NCI-H510A treated with DMSO at 0.1 percent for 48 hours (cell line): ENCODE data around the gene PORCN.
A peak's percentile ranks its signal among the peaks of the same experiment; 100 is the strongest.
"Not testable (repeated sequence)": the region's sequence is repeated elsewhere in the genome, so short reads cannot be mapped to it uniquely, and the experiment has no call there.

Source experiments
- DNase-seq: peaks from one replicate; lab custom pipeline; 2025; lab: John Stamatoyannopoulos, UW

The PORCN gene

DNA sequence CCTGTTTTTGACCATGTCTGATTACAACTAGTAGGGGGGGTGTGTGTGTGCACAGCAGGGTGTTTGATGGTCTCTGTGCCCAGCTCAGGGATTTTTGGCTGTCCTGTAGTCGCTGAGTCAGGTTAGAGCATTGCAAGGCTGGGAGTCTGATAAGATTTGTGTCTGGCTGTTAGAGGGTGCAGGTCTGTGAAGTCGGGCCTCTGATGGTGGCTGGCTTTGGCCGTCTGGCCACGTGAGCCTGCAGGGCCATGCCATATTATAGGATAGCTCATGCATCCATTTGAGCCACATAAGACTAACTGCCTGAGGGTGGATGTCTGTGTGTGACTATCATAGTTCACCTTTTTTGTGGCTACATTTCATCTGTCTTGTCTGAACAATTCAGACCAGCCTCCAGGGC is 4.9 kb downstream of the PORCN start:
- DNase-seq = no peak

DNA sequence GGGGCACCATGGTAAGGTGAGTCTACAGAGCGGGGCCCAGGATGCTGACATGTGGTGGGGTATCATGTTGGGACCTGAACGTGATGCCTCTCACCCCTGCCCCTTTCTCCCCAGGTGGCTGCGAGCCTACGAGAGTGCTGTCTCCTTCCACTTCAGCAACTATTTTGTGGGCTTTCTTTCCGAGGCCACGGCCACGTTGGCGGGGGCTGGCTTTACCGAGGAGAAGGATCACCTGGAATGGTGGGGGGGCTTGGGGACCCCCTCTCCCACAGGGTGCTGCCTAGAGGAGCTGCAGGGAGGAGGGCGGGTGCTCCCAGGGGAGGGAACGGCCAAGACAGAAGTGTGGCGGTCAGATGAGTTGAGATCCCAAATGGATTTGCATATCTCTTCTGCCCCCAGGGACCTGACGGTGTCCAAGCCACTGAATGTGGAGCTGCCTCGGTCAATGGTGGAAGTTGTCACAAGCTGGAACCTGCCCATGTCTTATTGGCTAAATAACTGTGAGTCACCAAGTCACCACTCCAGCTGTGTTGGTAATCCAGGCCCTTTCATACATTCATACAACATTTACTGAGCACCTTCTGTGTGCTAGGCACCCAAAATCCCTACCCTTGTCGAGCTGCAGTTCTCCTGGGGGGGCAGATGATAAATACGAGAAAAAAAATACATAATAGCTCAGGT is 5.5 kb downstream of the PORCN start:
- no peak for DNase-seq

DNA sequence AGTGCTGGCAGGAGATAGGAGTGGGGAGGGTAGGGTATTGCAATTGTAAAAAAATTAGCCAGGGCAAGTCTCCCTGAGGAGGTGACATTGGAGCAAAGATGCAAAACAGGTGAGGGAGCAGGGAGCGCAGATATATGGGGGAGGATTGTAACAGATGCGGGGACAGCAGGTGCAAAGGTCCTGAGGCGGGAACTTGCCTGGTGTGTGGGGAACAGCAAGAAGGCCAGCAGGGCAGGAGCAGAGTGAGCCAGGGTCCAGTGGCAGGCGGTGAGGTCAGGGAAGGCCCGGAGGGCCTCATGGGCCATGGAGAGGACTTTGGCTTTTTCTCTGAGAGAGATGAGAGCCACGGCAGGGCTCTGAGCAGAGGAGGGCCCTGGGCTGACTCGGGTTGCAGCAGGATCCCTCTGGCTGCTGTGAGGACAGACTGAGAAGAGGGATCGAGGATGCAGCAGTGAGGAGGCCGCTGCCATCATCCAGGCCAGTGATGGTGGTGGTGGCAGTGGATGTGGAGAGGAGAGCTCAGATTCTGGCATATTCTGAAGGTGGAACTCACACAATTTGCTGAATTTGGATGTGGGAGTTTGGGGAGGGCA is 6.2 kb downstream of the PORCN start:
- DNase-seq = no peak

DNA sequence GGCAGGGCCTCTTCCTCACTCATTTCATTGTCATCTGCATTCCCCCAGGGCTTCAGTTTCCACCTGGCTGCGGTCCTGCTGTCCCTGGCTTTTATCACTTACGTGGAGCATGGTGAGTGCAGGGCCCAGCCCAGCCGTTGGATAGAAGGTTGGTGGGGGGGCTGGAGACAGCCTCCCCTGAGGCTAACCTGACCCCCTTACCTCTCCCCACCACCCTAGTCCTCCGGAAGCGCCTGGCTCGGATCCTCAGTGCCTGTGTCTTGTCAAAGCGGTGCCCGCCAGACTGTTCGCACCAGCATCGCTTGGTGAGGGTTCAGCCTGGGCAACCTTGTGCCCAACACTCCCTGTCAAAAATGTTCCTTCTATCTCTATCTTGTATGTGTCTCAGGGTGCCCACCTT is 7.0 kb downstream of the PORCN start:
- DNase-seq = no peak

DNA sequence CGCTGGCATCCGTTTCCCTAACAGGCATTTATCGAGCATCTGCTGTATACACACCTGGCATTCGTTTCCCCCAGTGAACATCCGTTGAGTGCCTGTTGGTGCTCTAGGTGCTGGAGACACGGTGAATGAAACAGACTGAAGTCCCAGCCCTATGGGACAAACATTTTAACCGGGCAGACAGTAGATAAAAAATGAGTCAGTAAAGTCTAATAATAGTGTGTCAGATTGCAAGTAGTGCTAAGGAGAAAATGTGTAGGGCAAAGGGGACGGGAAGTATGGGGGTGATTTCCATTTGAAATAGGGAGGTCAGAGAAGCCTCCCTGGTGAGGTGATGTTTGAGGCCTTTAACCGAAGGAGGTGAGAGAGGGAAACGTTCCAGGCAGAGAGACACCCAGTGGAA is 7.5 kb downstream of the PORCN start:
- DNase-seq = no peak

DNA sequence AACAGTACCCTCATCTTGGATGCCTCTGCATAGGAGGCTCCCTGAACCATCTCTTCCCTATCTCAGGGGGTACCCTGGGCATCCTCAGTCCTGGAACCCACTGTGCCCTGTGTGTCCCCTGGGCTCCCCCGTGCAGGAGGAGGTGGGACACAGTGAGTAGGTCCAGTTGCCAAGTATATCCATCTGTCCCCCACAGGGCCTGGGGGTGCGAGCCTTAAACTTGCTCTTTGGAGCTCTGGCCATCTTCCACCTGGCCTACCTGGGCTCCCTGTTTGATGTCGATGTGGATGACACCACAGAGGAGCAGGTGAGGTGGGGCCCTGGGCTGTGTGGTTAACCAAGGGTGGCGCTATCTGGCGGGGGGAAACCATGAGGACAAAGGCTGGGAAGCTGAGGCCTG is 8.2 kb downstream of the PORCN start:
- DNase-seq = no peak

DNA sequence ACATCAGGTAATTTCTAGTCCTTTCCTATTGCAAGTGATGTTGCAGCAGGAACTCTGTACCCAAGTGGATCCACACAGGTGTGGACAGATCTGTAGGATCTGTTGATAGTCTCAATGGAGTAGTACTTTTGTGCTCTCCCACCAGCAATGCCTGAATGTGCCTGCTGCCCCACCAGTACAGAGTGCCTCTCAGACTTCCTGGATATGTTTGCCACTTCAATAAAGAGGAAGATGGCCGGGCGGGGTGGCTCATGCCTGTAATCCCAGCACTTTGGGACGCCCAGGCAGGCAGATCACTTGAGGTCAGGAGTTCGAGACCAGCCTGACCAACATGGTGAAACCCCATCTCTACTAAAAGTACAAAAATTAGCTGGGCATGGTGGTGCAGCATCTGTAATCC is 10.7 kb downstream of the PORCN start:
- not testable (repeated sequence) for DNase-seq

DNA sequence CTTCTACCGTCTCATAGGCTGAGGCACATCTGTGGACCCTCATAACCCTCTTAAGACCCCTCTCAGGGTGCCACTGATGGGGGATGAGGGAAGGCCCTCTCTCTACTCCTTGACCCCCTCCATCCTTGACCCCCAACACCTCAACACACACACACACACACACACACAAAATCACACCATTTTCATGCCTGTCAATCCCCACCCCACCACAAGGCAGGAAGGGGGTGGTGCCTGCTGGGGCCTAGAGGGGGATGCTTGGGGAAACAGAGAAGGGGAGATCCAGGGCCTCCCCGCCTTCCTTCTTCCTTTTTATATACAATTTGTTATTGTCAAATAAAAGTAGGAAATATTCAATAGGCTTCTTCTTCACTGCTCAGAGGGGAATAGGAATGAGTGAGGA is 11.7 kb downstream of the PORCN start:
- DNase-seq = no peak

DNA sequence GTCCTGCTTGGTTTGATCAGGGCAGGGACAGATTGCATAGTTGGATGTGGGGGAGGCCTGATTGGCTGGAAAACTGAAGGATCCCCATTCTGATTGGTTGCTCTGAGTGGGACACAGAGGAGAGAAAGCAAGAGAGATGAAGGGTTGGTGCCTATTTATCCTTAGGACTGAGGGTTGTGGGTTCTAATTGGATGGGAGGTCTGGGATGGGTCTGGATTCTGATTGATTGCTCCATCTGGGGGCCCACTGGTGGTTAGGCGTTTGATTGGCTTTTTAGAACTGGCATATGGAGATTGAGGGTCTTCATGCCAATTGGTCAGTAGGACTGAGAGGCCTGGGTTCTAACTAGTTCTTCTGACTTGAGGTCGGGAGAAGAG is 12.2 kb downstream of the PORCN start:
- DNase-seq = no peak

DNA sequence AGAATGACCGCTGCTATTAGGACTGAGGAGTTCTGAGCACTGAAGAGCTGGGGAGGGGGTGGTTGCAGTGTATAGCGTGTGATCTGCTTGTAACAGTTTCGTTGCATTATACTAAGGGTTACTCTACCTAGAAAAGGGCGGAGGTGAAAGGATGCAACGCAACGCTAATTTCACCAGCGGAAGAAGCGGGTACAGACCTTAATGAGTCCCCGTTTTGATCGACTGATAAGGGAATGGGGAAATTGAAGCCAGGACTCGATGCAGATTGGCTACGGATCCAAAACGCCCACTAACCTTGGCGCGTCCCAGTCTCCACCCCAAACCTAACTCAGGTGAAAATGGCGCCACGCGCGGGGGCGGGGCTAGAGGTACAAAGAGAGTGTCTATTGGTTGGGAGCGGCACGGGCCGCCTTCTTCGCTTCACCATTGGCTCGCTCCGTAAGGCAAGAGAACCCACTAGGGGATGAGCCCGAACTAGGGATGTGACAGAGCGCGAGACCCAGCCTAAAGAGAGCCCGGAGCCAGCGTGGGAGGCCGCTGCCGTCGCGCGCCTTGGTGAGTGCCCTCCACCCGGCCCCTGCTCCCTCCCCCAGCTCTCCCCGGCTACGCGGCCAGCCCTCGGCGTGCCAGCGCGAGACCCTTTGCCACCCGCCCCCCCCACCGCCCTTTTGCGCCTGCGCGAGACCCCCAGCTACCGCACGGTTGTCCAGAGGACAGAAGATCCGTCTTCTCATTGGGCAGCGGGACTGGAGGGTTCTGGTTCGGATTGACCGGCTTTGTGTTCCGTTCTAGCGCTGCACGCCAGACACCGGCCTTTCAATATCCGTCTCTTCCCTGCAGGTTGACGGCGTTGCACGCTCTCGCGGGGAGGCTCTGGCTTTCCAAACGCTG is 12.8 kb downstream of the PORCN start, which contains the start of gene EBP:
EBP (plus strand) TSS at position 456 of the 891 bp plus-strand sequence. CDS start 1,964 bp downstream, outside the sequence.
- DNase-seq = peak; percentile 95

DNA sequence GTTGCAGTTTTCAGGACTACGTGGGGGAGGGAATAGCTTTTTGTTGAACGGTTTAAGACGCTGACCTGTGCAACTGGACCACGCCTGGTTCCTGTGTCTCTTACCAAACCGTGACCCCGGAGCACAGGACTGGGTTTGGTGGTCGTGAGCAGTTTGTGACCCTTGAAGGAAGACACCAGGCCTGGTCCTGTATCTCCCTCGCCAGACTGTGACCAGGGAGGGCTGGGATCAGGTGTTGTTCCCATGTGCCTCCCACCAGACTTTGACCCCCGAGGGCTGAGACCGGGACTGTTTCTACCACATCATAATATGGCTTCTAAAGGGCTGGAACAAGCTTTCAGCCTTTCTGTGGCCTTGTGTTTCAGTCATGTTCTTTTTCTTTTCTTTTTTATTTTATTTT is 13.5 kb downstream of the PORCN start:
- no peak for DNase-seq

DNA sequence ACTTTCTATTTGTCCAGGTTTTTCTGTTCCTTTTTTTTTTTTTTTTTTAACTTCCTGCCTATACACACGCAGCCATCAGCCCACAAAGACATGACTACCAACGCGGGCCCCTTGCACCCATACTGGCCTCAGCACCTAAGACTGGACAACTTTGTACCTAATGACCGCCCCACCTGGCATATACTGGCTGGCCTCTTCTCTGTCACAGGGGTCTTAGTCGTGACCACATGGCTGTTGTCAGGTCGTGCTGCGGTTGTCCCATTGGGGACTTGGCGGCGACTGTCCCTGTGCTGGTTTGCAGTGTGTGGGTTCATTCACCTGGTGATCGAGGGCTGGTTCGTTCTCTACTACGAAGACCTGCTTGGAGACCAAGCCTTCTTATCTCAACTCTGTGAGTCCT is 14.9 kb downstream of the PORCN start:
- DNase-seq = no peak

DNA sequence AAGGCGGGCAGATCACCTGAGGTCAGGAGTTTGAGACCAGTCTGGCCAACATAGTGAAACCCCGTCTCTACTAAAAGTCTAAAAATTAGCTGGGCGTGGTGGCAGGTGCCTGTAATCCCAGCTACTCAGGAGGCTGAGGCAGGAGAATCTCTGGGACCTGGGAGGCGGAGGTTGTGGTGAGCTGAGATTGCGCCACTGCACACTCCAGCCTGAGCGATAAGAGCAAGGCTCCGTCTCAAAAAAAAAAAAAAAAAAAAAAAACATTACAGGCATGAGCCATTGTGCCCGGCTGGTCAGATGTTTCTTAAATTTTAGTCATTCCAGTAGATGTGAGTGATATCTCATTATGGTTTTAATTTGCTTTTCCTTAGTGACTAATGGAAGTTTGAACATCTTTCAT is 17.1 kb downstream of the PORCN start:
- not testable (repeated sequence) for DNase-seq

DNA sequence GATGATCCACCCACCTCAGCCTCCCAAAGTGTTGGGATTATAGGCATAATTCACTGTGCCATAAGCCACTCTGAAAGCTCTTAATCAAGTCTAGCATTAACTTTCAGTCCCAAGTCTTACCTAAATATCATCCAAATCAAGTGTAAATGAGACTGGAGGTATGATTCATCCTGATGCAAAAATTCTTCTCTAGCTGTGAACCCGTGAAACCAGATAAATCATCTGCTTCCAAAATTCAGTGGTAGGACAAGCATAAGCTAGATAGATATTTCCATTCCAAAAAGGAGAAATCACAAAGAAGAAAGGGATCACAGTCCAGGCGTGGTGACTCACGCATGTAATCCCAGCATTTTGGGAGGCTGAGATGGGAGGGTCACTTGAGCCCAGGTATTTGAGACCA is 21.9 kb downstream of the PORCN start:
- no peak for DNase-seq

DNA sequence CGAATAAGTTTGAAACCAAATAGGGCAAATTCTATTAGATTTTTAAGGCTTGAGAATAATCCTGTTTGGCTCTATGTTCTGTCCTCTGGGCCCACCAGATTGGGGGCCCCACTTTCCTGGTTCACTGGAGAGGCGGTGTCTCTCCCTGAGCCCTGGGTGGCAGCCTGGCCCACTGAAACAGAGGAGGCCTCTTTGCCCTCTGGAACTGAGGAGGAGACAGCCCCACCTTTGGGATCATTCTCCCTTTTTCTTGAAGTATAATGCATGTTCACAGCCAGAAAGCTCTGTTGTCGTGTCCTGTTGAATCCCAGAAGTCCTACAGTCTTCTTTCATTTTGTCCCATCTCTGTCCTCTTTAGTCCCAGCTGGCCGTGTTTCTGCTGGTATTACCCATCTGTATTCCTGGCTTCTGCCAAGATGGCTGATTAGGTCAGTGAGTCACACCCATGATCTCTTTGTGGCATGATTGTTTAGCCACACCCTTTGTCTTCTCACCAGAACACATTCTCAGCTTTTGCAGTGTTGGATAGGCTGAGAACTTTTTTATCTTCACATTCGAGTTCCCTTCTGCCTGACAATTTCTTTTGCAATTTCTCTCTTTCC is 22.7 kb downstream of the PORCN start:
- DNase-seq = no peak

DNA sequence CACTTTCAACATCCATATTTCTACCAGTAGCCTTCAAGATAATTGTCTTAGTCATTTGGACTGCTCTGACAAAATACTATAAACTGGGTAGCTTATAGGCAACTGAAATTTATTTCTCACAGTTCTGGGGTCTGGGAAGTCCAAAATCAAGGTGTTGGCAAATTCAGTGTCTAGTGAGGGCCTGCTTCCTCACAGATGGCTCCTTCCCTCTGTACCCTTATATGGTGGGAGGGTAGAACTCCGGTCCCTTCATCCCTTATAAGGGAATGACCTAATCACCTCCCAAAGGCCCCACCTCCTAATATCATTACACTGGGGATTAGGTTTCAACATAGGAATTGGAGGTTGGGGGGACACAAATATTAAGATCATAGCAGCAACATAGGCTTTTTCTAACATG is 23.4 kb downstream of the PORCN start:
- DNase-seq = no peak

DNA sequence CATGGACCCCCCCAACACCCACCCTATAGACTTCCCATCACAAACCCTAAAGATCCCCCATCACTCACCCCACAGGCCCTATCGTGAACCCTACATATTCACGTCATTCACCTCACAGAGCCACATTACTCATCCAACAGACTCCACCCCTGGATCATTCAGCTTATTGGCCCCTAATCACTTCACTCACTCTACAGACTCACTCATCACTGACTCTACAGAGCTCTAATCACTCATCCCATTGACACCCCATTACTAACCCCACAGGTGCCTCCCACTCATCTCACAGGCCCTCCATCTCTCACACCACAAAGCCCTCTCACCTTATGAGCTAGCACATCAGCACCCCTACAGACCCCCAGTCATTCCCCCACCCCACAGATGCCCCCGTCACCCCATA is 24.4 kb downstream of the PORCN start:
- no peak for DNase-seq

DNA sequence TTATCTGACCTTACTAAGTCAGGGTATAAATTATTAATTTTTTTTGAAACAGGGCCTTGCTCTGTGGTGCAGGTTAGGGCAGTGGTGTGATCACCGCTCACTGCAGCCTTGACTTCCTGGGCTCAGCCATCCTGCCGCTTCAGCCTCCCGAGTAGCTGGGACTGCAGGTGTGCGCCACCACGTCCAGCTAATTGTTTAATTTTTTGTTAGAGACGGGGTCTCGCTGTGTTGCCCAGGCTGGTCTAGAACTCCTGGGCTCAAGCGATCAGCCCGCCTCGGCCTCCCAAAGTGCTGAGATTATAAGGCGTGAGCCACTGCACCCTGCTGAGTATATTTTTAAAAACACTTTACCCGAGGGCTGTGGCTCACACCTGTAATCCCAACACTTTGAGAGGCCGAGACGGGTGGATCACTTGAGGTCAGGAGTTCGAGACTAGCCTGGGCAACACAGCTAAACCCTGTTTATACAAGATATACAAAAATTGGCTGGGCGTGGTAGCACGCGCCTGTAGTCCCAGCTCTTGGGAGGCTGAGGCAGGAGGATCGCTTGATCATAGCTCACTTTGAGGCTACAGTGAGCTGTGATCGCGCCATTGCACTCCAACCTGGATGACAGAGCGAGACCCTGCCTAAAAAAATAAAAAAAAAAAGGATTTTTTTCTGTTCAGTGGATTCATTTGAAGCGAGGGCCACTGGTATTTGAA is 30.0 kb downstream of the PORCN start:
- DNase-seq = no peak

DNA sequence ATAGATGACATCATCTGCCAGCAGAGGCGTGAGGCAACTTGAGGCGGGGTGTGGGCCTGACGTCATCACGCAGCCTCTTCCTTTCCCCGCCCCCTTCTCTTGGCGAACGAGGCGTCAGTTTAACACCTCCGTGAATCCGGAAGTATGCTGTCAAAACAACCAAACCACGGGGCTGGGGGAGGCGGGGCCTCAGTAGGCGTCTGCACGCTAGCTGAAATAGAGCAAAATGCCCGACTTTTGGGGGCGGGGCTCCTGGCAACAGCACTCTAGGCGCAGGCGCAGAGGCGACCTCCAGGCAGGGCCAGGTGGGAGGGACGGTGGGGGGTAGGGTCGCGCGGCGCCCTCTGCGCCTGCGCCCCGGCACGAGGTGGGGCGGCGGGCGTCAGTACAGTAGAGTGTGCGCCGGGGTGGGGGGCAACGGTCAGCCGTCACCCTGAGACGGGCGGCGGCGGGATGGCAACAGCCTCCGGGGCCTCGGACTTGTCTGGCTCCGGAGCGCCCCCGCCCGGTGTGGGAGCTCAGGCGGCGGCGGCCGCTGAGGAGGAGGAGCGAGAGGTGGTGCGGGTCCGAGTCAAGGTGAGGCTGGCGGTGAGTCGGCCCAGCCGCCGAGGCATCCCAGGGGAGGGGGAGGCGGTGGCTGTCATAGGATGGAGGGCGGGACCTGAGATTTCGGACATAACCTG is 30.7 kb downstream of the PORCN start, which contains the start of gene TBC1D25:
TBC1D25 (plus strand) TSS at position 370 of the 683 bp plus-strand sequence; CDS start at position 454, 84 bp downstream.
- peak; percentile 92 for DNase-seq

DNA sequence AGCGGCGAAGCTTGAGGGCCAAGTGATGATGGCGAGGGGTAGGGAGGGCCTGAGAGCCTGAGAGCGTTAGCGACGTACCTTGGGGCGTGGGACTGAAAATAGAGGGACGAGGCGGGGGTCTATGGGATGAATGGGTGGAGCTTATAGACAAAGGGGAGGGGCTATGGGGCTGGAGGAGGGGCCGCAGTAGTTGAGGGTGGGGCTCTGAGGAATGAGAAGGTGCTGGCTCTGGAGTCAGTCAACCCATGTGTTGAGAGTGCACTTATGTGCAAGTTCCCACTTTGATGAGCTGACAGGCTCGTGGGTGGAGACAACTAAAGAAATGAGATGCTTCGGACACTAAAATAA is 31.2 kb downstream of the PORCN start:
- DNase-seq = no peak

DNA sequence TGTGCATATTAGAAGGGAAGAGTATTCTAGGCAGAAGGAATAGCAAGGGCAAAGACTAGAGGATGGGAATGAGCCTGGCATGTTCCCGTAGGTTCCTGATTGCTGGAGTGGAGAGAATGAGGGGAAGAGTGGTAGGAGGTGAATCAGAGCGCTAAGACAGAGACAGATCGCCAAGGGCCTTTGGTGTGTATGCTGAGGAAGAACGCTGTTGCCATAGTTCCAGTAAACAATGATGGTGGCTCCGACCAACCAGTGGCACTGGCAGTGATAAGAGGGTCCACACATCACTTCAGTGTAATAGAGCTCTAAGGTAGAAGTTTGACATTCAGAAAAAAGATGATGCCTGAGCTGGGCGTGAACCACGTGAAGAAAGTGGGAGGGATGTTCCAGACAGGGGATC is 31.7 kb downstream of the PORCN start:
- DNase-seq = no peak
